ENCODE results near the gene PTK6.

Gene PTK6

DNA sequence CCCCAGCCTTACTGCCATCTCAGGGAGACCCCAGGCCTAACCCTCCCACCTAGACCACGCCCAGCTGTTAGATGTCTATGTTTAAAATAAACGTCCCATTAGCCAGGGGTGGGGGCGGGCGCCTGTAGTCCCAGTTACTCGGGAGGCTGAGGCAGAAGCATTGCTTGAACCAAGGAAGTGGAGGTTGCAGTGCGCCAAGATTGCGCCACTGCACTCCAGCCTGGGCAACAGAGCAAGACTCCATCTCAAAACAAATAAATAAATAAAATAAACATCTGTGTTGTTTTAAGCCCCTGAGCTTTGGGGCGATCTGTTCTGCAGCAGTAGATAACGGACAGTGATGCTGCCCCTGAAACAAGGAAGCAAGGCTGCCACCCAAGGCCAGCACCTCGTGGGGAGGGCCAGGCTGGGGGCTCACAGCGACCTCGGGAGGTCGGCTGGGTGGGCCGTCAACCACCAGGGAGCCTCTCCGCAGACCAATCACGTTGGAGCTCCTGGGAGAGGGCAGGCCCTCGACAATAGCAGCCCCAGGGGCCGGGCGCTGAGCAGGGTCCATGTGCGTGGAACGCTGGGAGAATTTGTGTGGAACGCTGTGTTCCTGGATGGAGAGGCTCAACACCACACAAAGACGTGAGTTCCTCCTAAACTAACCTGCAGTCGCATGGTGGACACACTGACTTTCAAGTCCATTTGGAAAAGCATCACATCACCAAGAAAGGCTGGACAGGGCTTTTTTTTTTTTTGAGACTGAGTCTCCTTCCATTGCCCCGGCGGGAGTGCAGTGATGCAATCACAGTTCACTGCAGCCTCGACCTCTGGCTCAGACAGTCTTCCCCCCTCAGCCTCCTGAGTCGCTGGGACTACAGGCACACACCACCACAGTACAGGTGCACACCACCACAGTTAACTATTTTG is 37.9 kb upstream of the PTK6 start:
- Histone ChIP-seq H3K4me3 (replicated peaks; ENCODE audit: insufficient read depth, low read length) (no peak overlapping the region), H3K27me3 (ENCODE audit: insufficient read depth, poor library complexity, severe bottlenecking) (peaks cover 55% of the 10 kb centered on the region), H3K27ac (replicated peaks) (no peak overlapping the region)
- TF ChIP-seq, protein P1, sequence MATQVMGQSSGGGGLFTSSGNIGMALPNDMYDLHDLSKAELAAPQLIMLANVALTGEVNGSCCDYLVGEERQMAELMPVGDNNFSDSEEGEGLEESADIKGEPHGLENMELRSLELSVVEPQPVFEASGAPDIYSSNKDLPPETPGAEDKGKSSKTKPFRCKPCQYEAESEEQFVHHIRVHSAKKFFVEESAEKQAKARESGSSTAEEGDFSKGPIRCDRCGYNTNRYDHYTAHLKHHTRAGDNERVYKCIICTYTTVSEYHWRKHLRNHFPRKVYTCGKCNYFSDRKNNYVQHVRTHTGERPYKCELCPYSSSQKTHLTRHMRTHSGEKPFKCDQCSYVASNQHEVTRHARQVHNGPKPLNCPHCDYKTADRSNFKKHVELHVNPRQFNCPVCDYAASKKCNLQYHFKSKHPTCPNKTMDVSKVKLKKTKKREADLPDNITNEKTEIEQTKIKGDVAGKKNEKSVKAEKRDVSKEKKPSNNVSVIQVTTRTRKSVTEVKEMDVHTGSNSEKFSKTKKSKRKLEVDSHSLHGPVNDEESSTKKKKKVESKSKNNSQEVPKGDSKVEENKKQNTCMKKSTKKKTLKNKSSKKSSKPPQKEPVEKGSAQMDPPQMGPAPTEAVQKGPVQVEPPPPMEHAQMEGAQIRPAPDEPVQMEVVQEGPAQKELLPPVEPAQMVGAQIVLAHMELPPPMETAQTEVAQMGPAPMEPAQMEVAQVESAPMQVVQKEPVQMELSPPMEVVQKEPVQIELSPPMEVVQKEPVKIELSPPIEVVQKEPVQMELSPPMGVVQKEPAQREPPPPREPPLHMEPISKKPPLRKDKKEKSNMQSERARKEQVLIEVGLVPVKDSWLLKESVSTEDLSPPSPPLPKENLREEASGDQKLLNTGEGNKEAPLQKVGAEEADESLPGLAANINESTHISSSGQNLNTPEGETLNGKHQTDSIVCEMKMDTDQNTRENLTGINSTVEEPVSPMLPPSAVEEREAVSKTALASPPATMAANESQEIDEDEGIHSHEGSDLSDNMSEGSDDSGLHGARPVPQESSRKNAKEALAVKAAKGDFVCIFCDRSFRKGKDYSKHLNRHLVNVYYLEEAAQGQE (IDR thresholded peaks at IDR 0.05; ENCODE audit: insufficient replicate concordance, low read depth) = no peak
- TF ChIP-seq, protein P2, sequence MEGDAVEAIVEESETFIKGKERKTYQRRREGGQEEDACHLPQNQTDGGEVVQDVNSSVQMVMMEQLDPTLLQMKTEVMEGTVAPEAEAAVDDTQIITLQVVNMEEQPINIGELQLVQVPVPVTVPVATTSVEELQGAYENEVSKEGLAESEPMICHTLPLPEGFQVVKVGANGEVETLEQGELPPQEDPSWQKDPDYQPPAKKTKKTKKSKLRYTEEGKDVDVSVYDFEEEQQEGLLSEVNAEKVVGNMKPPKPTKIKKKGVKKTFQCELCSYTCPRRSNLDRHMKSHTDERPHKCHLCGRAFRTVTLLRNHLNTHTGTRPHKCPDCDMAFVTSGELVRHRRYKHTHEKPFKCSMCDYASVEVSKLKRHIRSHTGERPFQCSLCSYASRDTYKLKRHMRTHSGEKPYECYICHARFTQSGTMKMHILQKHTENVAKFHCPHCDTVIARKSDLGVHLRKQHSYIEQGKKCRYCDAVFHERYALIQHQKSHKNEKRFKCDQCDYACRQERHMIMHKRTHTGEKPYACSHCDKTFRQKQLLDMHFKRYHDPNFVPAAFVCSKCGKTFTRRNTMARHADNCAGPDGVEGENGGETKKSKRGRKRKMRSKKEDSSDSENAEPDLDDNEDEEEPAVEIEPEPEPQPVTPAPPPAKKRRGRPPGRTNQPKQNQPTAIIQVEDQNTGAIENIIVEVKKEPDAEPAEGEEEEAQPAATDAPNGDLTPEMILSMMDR (IDR thresholded peaks at IDR 0.05; ENCODE audit: insufficient read depth, low read length) = no peak
- no peak for TF ChIP-seq SPI1 (IDR thresholded peaks at IDR 0.05; ENCODE audit: borderline replicate concordance, low read depth)
- no peak for TF ChIP-seq POLR2AphosphoS5 (IDR thresholded peaks at IDR 0.05; ENCODE audit: low read depth)
- TF ChIP-seq GABPA (IDR thresholded peaks at IDR 0.05; ENCODE audit: low read depth) = no peak
- no peak for DNase-seq (ENCODE audit: low read depth in 1 of 2, low spot score in 1 of 2)

DNA sequence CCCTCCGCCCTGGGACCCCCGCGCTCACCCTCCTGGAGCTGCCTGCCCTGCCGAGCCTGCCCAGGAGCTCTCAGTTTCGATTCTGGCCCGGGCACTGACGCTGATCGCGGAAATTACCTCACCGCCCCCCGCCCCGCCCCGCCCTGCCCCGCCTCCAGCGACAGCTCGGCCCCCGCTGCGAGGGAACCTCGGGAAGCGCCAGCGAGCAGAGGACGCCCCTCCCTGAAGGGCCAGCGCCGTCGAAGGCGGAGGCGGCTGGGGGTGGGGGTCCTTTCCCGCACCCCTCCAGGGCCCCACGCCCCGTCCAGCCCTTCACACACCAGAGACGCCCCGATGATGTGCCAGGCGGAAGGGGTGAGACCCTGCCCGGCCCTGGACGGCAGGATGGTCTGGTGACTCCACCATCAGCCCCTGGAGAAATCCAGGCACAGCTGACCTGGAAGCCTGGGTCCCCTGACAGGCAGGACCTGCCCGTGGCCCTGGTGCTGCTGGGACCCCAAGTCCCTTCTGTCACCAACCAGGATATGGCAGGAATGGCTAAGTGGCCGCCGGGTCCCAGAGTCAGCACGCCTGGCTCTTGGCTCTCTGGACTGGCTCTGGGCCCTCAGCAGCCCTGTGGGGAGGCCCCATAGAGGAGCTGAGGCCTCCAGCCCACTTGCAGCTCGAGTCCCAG is 37.1 kb upstream of the PTK6 start, which contains the start of gene HELZ2:
TSS of gene HELZ2 (minus strand) at position 84 of the 673 bp plus-strand sequence. CDS start 1,854 bp downstream, outside the sequence.
- no peak within 1 kb of the TSS for H3K27ac ChIP-seq (replicated peaks)
- H3K4me3 ChIP-seq (replicated peaks; ENCODE audit: insufficient read depth, low read length) = peak within 1 kb of the TSS; percentile 50
- TF ChIP-seq, protein P2 (IDR thresholded peaks at IDR 0.05; ENCODE audit: insufficient read depth, low read length) = no peak
- TF ChIP-seq POLR2AphosphoS5 (IDR thresholded peaks at IDR 0.05; ENCODE audit: low read depth) = no peak
- TF ChIP-seq, protein P1 (IDR thresholded peaks at IDR 0.05; ENCODE audit: insufficient replicate concordance, low read depth) = no peak
- no peak for TF ChIP-seq GABPA (IDR thresholded peaks at IDR 0.05; ENCODE audit: low read depth)
- no peak for TF ChIP-seq SPI1 (IDR thresholded peaks at IDR 0.05; ENCODE audit: borderline replicate concordance, low read depth)
- peak in 1 of 2 experiments; percentile 45 for DNase-seq (ENCODE audit: low read depth in 1 of 2, low spot score in 1 of 2)
- H3K27me3 ChIP-seq (ENCODE audit: insufficient read depth, poor library complexity, severe bottlenecking) = peaks cover 60% of the 10 kb centered on the region

DNA sequence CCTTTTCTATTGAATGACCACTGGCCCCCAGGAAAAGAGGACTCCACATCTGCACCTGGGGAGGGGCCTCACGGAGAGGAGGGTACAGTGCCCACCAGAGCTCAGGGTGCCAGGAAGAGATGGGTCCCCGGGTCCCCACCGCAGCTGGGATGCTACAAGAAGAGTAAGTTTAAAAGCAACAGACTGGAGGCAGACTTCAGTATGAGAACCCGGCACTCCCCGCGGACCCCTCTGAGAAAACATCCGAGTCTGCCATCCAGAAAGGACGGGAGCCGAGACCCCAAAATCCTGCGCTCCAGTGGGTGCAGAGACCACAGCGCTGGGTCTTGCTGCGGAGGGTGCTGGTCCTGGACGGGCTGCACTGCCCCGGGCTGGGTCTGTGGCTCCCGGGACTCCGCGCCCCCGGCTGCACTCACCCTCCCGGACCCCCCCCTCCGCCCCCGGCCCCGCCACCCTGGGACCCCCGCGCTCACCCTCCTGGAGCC is 36.5 kb upstream of the PTK6 start:
- DNase-seq (ENCODE audit: low read depth in 1 of 2, low spot score in 1 of 2) = no peak
- Histone ChIP-seq H3K27ac (replicated peaks) (no peak overlapping the region), H3K4me3 (replicated peaks; ENCODE audit: insufficient read depth, low read length) (peak overlapping the region; percentile 50), H3K27me3 (ENCODE audit: insufficient read depth, poor library complexity, severe bottlenecking) (peaks cover 60% of the 10 kb centered on the region)
- TF ChIP-seq SPI1 (IDR thresholded peaks at IDR 0.05; ENCODE audit: borderline replicate concordance, low read depth) (no peak), POLR2AphosphoS5 (IDR thresholded peaks at IDR 0.05; ENCODE audit: low read depth) (no peak), GABPA (IDR thresholded peaks at IDR 0.05; ENCODE audit: low read depth) (no peak)
- TF ChIP-seq, protein P1 (IDR thresholded peaks at IDR 0.05; ENCODE audit: insufficient replicate concordance, low read depth) = no peak
- TF ChIP-seq, protein P2 (IDR thresholded peaks at IDR 0.05; ENCODE audit: insufficient read depth, low read length) = no peak
